GM18870 (cell line): ENCODE measurements around the gene GAN.

Source experiments
- ATAC-seq: cut with Tn5 transposase; IDR thresholded peaks from one replicate; pipeline ENCODE4 v1.9.1; 2021; ENCODE audit warnings: moderate library complexity; ENCODE audit not compliant: unreplicated experiment

The GAN gene

DNA sequence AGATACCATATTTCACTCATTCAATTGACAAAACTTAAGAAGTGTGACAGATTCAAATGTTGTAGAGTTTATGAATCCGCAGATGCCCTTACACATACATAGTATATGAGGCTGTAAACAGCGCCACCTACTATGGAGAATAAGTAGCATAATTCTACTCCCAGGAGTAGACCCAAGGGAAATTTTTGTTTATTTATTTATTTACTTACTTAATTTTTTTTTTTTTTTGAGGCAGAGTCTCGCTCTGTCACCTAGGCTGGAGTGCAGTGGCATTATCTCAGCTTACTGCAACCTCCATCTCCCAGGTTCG is 35.5 kb downstream of the GAN start:
- ATAC-seq, result no peak

DNA sequence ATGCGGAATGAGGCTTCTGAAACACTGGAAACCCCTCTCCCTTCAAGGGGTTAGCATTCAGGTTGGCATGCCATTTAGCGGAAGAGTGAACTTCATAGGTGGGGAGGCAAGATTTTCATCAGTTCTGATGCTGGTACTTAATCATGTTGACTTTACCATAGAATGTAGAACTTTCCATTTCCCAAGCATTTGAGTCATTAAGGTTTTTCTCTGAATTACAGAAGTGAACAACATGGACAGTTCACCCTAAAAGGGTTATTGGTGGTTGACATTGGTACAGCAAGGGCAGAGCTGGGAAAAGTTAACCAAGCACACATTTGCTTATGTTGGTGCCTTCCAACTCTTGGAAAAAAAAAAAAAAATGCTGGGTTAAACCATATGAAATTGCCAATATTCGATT is 39.1 kb downstream of the GAN start:
- no peak for ATAC-seq

DNA sequence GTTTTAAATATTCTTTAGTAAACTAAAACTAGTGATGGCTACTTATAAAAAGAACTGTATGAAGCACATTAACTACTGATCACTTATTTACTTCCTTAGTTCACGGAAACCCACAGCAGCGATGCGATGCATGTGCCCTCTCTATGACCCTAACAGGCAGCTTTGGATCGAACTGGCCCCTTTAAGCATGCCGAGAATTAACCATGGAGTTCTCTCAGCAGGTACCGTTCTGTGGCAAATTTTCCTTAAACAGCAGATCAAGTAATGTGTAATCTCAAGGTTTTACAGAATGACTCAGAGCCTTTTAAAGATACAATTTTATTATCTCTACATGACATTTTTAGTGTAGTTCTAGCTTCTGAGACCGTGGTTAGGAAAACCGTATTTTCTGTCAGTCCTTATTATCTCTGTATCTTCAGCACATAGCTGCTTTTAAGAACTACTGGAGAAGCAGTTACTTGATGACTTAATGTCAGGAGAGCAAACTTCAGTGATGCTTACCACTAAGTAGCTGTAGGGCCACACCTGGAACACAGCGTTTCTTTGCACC is 43.0 kb downstream of the GAN start:
- no peak for ATAC-seq

DNA sequence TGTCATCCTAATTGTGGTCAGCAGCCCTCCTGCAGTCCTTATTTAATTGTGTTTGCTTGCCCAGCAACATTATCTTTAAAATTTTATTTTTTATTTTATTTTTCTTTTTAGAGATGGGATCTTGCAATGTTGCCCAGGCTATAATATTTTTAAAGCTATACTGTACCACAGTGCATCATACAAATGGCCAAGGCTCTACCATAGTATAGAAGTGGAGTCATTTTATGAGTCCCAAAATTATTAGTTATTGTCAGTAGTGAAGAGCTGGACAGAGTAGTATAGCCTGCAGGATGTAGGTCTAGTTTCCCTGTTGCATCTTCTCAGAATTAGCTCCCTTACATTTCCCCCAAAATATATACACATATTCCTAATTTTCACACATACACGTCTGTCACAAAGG is 44.1 kb downstream of the GAN start:
- no peak for ATAC-seq

DNA sequence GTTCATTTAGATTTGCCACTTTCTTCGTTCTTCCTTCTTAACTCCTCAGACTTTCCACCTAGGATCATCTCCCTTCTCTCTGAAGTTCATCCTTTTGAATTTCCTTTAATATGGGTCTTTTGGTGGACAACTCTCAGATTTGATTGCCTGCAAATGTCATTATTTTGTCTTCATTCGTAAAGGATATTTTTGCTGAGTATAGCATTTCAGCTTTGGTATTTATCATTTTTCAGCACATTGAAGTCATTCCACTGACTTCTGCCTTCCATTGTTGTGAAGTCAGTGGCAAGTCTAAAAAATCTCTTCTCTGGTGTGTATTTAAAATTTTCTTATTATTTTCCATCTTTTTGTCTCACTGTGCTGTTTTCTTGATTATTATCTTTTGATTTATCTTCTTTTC is 45.4 kb downstream of the GAN start:
- ATAC-seq, result no peak

DNA sequence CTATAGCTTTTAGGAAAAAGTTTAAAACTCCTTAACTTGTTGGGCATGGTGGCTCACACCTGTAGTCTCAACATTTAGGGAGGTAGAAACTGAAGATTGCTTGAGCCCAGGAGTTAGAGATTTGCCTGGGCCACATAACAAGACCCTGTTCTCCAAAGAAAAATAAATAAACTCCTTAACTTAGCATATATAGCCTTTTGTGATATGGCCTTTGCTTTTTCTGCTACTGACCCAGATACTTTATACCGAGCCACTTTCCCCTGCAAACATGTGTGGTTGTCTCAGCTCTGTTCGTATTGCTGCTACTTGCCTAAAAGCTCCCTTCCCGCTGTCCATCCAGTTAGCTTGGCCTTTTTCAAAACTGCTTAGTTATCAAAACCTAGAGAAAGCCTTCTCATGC is 51.0 kb downstream of the GAN start:
- no peak for ATAC-seq

DNA sequence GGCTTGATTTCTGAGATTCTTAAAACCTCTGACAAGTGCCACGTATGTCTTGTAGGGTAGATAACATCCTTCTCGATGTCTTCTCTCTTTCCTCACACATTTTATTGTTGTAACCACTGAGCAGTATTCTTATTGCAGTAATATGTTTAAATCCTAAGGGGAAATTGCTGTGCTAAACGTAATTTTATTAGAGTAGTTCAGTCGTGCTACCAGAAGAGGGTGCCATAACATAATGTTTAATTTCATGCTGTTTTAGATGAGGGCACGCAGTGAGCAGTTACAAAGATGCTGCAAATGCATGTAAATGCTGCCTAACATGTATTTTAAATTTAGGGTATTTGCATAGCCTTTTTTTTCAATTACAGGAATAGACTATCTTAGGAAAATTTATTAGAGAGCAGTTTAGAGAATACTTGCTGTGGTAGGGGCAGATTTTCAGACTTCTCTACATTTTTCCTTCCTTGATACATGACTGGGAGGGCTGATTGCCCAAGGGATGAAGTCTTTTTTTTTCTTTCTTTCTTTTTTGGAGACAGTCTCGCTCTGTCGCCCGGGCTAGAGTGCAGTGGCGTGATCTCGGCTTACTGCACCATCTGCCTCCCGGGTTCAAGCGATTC is 51.7 kb downstream of the GAN start:
- no peak for ATAC-seq

DNA sequence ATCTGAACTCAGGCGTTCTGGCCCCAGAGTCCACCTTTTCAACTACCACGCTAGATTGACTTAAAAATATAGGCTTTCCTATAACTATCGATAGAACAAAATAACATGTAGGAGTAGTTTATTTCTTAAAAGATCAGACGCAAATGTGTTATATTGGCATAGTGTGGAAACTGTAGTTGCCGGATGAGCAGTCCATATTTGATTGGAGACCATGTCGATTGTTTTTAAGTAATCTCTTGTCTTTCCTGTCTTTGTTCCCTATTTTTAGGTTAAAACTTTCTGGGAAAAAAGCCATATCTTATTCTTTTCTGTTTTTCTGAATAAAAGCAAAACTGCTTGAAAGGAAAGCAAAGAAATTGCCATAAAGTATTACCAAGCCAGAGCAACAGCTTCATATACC is 53.1 kb downstream of the GAN start:
- ATAC-seq, result no peak

DNA sequence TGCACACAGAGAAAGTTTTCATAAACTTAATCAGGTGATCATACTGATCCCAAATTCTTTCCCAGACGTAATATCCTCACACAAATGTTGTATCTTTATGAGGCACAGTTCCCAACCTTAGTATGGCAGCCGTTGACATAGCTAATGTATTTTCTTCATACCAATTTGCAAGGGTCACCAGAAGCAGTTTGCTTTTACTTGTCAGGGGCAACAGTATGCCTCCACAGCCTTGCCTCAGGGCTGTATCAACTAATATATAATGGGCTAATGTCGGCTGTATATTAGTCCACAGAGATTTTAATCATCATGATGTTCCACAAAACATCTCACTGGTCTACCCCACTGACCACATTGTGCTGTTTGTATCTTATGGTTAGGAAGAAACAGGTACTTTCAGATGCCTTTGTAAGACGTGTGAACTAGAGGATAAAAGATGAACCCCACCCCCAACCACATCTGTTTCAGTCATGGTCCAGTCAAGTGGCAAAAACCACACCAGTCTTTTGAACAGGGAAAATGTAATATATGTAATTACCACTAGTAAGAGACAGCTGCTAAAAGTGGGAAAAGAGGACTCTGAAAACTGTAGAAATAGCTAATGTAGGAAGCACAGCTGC is 55.2 kb downstream of the GAN start:
- ATAC-seq, result no peak

DNA sequence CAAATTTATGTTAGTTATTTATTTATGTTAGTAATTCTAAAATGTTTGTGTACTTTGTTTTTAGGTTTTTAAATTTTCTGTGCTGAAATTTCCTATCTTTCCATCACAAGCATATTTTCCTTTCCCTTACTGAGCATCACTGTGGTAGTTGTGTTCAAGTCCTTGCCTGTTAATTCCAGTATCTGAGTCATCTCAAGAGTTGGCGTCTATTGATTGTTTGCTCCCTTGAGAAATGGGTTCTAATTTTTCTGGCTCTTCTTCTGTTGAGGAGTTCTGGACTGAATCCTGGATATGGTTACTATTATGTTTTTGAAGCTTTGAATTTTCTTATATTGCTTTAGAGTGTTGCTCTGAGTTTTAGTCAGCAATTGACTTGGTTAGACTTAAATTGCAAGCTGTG is 56.3 kb downstream of the GAN start:
- ATAC-seq, result no peak

DNA sequence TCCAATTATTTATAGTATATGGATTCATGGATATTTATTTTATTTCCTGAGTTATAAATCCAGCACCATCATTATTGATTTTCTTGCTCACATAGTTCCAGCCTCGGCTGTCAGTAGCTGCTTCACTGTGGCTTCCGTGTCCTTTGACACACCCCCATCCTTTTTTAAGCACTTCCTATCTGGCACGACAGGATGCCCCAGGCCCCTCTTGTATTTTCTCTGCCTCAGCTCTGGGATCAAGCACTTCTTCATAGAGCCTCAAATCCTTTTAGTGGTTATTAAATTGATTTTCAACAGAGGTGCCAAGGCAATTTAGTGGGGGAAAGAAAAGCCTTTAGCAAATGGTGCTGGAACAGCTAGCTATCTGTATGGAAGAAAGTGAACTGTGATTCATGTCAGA is 59.8 kb downstream of the GAN start:
- ATAC-seq, result no peak

DNA sequence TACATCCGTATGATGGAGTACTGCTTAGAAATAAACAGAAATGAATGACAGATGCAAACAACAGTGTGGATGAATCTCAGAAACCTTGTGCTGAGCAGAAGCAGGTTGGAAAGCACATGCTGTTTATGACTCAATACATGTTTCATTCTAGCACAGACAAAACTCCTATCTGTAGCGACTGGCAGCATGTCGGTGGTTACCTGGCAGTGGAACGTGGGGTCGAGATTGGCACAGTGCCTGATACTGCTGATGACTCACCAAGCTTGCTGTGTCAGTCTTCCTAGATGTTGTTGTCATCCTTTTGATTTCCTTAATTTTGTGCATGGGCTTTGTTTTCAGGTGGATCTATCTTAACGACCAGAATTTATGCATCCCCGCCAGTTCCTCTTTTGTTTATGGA is 62.1 kb downstream of the GAN start:
- no peak for ATAC-seq

DNA sequence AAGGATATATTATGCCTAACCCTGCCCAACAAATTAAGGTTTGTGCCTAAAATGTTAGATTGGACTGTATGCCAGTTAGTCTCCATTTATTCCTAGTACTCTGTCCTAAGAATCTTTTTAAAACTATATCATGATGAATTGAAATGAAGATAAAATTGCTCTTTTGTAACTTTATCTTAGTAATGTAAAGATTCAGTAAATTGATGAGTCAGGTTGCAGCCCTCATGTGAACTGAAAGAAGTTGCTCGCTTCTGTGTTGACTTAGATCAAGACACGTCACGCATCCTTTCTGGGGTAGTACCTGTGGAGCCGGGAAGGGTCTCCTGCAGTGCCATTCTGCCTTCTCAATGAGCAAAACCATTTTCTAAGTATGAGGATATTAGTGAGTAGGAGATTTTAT is 63.3 kb downstream of the GAN start:
- no peak for ATAC-seq

DNA sequence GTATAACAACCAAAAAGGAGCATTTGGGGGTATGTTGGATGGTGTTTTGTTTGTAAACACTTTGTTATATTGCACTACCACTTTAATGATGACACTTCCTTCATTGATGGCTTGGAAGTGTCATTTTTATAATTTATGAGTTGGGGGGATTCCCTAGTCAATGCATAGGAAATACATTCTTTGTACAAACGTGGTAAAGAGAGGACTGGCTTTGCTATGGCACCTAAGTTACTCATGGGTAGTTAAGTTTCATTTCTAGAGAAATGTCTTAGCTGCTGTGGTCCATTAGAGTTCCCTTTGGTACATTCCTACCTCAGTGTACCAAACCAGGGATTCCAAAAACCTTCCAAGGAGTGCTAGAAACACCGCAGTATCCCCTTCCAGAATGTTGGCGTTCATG is 66.2 kb downstream of the GAN start:
- no peak for ATAC-seq

DNA sequence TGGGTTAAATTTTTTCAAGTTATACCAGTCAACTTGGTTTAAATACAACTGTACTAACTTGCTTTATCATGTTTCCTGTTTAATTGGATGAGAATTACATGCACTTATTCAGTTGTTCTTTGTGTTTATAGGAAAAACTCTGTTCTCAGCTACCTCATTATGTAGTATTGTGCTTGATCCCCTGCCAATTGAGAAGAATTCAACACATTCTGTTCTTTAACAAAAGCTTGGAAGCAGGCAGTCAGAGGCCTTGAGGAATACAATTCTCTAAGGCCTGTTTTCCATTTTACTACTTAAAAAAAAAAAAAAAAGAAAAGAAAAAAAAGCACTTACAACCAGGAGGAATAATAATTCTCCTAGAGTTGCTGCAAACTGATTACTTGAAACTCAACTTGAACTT is 69.2 kb downstream of the GAN start:
- no peak for ATAC-seq

DNA sequence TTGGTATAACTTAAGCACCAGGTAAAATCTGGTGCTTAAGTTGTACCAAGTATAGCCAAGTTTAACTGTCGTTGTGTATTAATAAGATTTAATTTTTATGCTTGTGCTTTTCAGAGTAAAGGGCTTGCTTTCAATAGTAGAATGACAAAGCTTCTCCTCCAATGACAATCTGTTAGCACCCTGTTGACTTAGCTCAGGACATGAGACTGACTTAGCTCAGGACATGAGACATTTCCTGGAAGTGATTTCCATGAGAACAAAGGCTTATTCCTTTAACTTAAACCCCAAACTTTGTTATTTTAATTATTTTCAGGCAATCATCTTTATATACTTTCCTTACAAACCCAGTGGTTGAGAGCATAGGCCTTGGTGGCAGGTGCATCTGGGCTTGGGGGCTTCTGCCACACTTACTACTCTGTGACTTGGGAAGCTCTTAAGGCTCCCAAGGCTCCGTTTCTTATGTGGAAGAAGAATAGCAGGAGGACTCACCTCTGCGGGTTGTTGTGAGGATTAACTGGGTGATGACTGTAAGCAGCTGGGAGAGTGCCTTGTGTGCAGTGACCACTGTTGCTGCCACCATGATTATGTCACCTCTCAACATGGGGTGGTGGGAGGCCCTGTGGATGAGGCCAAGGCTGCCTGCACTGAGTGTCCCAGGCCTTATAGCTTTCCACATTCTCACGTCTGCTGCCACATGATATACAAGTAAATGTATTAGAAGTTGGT is 70.4 kb downstream of the GAN start:
- ATAC-seq, result no peak

DNA sequence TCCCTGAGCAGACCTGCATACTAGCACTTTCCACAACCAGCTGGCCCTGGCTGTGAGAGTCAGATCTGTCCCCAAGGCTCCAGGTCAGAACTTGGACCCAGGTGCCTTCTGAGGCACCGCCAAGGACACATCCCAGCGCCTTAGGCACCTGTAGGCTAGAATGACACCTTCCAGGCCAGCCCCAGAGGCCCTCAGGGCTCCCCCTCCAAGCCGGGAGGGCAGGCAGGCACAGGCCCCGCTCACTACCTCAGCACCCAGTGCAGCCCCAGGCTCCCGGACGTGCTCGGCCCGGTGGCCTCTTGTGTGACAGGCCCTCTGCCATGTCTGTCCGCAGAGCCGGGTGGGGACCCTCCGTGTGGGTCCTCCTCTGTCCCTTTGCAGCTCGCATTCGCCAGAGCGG is 73.6 kb downstream of the GAN start:
- ATAC-seq, result no peak

DNA sequence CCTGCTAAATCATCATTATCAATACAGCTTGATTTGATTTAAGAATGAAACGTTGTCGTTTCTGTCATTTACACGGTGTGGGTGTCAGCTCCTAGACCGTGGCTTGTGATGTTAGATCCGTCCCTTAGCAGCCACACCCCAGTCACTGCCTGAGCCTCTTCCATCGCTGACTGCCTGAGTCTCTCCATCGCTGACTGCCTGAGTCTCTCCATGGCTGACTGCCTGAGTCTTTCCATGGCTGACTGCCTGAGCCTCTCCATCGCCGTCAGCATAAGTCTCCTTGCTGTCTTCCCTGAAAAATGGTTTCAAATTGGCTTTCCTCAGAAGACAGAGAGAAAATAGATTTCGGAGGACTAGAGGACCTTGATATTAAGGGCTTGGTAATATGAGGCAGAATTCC is 76.1 kb downstream of the GAN start:
- no peak for ATAC-seq

DNA sequence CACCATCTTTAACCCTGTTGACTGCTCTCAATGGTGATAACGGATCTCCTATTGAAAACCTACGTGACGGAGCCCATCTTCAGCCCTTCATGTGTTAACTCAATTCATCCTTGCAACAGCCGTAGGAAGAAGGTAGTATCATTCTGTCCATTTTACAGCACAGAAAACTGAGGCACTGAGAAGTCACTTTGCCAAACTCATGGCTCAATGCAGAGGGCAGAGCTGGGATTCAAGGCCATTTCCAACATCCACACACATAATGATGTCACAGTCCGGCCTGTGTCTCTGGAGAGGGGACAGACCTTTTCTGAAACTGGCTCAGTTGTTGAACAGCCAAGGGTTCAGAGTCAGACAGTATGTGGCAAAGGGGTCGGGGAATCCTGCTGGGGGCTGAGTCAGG is 77.2 kb downstream of the GAN start:
- ATAC-seq, result no peak

DNA sequence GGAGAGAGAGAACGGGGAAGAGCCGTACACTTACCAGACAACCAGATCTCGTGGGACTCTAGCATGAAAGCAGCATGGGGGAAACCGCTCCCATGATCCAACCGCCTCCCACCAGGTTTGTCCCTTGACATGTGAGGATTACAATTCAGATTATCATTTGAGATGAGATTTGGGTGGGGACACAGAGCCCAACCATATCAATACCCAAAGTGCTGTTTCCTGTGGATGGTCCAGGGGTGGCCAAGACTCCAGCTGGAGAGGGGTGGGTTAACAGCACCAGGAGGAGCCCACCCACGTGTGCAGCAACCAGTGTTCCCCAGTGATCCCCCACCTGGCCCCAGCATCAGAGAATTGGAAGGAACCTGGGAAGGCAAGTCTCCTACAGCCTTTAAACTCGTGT is 79.7 kb downstream of the GAN start:
- no peak for ATAC-seq

DNA sequence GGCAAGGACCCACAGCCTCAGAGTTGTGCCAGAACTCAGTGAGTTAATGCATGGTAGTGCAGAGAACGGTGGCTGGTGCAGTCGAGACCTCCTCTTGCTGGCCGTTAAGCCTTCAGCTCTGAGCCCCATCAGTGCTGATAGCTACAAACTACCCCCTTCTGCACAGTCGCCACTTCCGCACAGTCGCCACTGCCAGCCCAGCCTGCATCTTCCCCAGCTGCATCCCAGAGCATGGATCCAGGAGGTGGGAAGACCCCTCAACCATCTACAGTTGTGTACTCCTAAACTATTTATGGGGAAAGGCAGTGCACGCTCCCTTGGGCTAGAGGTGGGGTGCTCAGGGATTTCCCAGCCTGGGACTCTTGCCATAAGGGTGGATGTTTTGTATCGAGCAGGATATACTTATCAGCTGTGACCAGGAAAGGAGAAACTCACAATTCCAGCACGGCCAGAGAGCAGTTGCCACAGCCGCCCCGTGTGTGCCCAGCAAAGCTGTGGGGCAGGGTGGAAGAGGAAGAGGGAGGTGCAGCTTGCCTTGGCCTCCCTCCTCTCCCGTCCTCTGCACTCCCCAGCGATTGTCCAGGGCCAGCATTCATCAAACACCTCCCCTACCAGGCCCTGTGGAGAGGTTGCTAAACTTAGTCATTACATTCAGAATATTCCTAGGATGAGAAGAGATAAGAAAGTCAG is 80.3 kb downstream of the GAN start:
- ATAC-seq, result no peak
